Loucy (cell line): ENCODE data around the gene GNRHR.

Source experiments
- H2AFZ ChIP-seq: fragments of 200-600 bp; sonication (generic); 2 replicates; pipeline ENCODE4 v1.6.0; 2016; ENCODE audit warnings: antibody characterized with exemption, mild to moderate bottlenecking, low read length, moderate library complexity
- H3F3A ChIP-seq: fragments of 200-600 bp; 2 replicates; pipeline ENCODE4 v1.6.0; 2016; ENCODE audit warnings: antibody characterized with exemption, low read depth, mild to moderate bottlenecking
- H3K27me3 ChIP-seq: fragments of 200-600 bp; sonication (generic); 2 replicates; pipeline ENCODE4 v1.6.1; 2014; ENCODE audit warnings: low read length, mild to moderate bottlenecking; ENCODE audit not compliant: insufficient read depth, poor library complexity, severe bottlenecking
- H3K36me3 ChIP-seq: fragments of 200-600 bp; sonication (generic); 2 replicates; pipeline ENCODE4 v1.6.1; 2016; ENCODE audit warnings: low read length; ENCODE audit not compliant: insufficient read depth
- H3K4me1 ChIP-seq: fragments of 200-600 bp; sonication (generic); 2 replicates; pipeline ENCODE4 v1.5.1; 2014; ENCODE audit warnings: low read length, mild to moderate bottlenecking; ENCODE audit not compliant: insufficient read depth, poor library complexity, severe bottlenecking
- H3K4me2 ChIP-seq: fragments of 200-600 bp; sonication (generic); 2 replicates; pipeline ENCODE4 v1.6.0; 2014; ENCODE audit warnings: antibody characterized with exemption, low read length, low read depth, mild to moderate bottlenecking; ENCODE audit not compliant: poor library complexity, severe bottlenecking
- H3K4me3 ChIP-seq: fragments of 200-600 bp; sonication (generic); 2 replicates; pipeline ENCODE4 v1.5.1; 2014; ENCODE audit warnings: low read length, mild to moderate bottlenecking, mixed read lengths; ENCODE audit not compliant: poor library complexity, severe bottlenecking
- H3K79me2 ChIP-seq: fragments of 200-600 bp; sonication (generic); 2 replicates; pipeline ENCODE4 v1.6.1; 2014; ENCODE audit warnings: low read length; ENCODE audit not compliant: insufficient read depth
- H3K9ac ChIP-seq: fragments of 200-600 bp; sonication (generic); 2 replicates; pipeline ENCODE4 v1.6.0; 2014; ENCODE audit warnings: mild to moderate bottlenecking, low read depth, low read length, moderate library complexity; ENCODE audit not compliant: poor library complexity, severe bottlenecking
- H3K9me2 ChIP-seq: fragments of 200-600 bp; sonication (generic); replicated peaks from 2 replicates; pipeline ENCODE4 v1.6.1; 2016; ENCODE audit warnings: low read depth, low read length, mixed read lengths
- H3K9me3 ChIP-seq: fragments of 200-600 bp; sonication (generic); 2 replicates; pipeline ENCODE4 v1.6.1; 2014; ENCODE audit warnings: mild to moderate bottlenecking, antibody characterized with exemption, low read length, low read depth; ENCODE audit not compliant: insufficient read depth
- H4K20me1 ChIP-seq: fragments of 200-600 bp; sonication (generic); 2 replicates; pipeline ENCODE4 v1.6.0; 2014; ENCODE audit warnings: antibody characterized with exemption, low read length, mild to moderate bottlenecking; ENCODE audit not compliant: insufficient read depth, poor library complexity, severe bottlenecking
- EZH2phosphoT487 ChIP-seq: fragments of 200-600 bp; IDR thresholded peaks from 2 replicates; pipeline ENCODE4 v1.6.1; 2018; ENCODE audit warnings: antibody characterized with exemption, mild to moderate bottlenecking, moderate library complexity, borderline replicate concordance
- TF ChIP-seq, protein P1 (sequence below): fragments of 200-600 bp; sonication (generic); conservative IDR thresholded peaks from 2 replicates; pipeline ENCODE4 v1.5.1; 2014; ENCODE audit warnings: mild to moderate bottlenecking, antibody characterized with exemption, low read length

The GNRHR gene

DNA sequence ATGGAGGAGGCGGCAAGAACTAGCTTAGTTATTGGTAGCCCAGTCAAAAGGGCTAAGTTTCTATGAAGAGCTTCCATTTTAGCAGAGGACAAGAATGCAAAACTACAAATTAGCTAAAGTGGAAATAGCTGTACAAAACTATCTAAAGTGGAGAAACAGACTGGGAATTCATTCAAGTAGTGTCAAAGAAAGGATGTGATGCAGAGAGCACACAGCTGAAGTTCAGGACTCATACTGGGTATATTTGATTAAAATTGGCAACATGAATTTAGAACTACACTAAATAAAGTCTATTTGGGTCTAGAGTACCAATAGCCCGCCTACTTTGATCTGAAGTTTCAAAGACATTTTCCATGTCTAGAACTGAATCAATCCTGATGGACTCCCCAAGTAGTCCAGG is 33.1 kb upstream of the GNRHR start:
- Histone ChIP-seq H3K4me3 (no peak overlapping the region), H4K20me1 (no peaks in the 10 kb centered on the region), H3K36me3 (no peaks in the 10 kb centered on the region), H3K4me1 (no peaks in the 10 kb centered on the region), H3K27me3 (no peaks in the 10 kb centered on the region), H3K79me2 (no peaks in the 10 kb centered on the region), H3F3A (no peaks in the 10 kb centered on the region), H3K9me2 (no peaks in the 10 kb centered on the region), H3K9me3 (no peaks in the 10 kb centered on the region), H3K9ac (no peak overlapping the region), H2AFZ (no peak overlapping the region), H3K4me2 (no peak overlapping the region)
- no peak for TF ChIP-seq EZH2phosphoT487
- TF ChIP-seq, protein P1, sequence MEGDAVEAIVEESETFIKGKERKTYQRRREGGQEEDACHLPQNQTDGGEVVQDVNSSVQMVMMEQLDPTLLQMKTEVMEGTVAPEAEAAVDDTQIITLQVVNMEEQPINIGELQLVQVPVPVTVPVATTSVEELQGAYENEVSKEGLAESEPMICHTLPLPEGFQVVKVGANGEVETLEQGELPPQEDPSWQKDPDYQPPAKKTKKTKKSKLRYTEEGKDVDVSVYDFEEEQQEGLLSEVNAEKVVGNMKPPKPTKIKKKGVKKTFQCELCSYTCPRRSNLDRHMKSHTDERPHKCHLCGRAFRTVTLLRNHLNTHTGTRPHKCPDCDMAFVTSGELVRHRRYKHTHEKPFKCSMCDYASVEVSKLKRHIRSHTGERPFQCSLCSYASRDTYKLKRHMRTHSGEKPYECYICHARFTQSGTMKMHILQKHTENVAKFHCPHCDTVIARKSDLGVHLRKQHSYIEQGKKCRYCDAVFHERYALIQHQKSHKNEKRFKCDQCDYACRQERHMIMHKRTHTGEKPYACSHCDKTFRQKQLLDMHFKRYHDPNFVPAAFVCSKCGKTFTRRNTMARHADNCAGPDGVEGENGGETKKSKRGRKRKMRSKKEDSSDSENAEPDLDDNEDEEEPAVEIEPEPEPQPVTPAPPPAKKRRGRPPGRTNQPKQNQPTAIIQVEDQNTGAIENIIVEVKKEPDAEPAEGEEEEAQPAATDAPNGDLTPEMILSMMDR = no peak

DNA sequence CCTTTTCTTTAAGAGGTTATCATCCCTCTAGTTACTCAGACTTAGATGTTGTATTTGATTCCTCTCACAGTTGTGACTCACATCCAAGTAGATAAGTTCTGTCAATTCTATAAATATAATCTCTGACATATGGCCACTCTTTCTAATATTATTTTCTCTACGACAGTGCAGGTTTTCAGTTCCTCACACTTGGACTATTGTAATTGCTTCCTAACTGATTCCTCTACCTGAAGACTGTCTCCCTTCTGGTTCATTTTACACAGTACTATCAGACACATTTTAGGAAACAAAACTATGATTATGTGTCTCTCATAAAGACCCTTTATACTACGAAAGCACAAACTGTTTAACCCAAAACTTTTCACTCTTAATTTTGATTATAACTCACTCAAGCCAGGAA is 31.3 kb upstream of the GNRHR start:
- Histone ChIP-seq H2AFZ (no peak overlapping the region), H3K4me3 (no peak overlapping the region), H3K4me2 (no peak overlapping the region), H3K36me3 (no peaks in the 10 kb centered on the region), H3K9me3 (no peaks in the 10 kb centered on the region), H3F3A (no peaks in the 10 kb centered on the region), H3K79me2 (no peaks in the 10 kb centered on the region), H3K27me3 (no peaks in the 10 kb centered on the region), H3K9ac (no peak overlapping the region), H4K20me1 (no peaks in the 10 kb centered on the region), H3K4me1 (no peaks in the 10 kb centered on the region), H3K9me2 (no peaks in the 10 kb centered on the region)
- no peak for TF ChIP-seq EZH2phosphoT487
- TF ChIP-seq, protein P1 = no peak

DNA sequence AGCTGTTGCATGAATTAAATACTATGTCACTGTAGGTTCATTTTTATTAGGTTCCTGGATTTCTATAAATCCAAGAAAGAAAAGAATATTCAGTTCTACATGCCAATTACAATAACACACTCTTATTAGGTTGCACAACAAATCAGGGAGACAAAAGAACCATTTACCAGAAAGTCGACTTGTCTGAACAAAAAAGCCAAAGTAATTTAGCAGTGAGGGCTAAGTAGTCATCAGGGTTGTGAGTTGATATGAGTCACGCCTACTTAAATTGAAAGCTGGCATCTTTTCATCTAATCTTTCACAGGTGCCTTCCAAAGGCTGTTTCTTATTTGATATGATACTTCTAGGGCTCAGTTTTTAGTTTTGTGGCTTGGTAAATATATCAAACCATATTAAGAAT is 25.4 kb upstream of the GNRHR start:
- H3K27me3 ChIP-seq = no peaks in the 10 kb centered on the region
- no peaks in the 10 kb centered on the region for H3K9me2 ChIP-seq
- H3K79me2 ChIP-seq = no peaks in the 10 kb centered on the region
- no peaks in the 10 kb centered on the region for H3F3A ChIP-seq
- H3K9me3 ChIP-seq = no peaks in the 10 kb centered on the region
- no peak overlapping the region for H2AFZ ChIP-seq
- no peaks in the 10 kb centered on the region for H4K20me1 ChIP-seq
- TF ChIP-seq, protein P1 = no peak
- TF ChIP-seq EZH2phosphoT487 = no peak
- H3K4me2 ChIP-seq = no peak overlapping the region
- H3K36me3 ChIP-seq = no peaks in the 10 kb centered on the region
- no peak overlapping the region for H3K9ac ChIP-seq
- no peaks in the 10 kb centered on the region for H3K4me1 ChIP-seq
- H3K4me3 ChIP-seq = no peak overlapping the region
